Activated T-cell treated with anti-CD3 and anti-CD28 coated beads, Interleukin-2, amount 50 U/mL, for 48 hours (primary cell): ENCODE data around the gene CHRDL1.
"Not testable (repeated sequence)": the region's sequence is repeated elsewhere in the genome, so short reads cannot be mapped to it uniquely, and the experiment has no call there.

ENCODE experiments used
- DNase-seq, 2 experiments: peaks; one replicate each; pipeline ENCODE4 v3.0.0-alpha.2; 2020

Gene CHRDL1

DNA sequence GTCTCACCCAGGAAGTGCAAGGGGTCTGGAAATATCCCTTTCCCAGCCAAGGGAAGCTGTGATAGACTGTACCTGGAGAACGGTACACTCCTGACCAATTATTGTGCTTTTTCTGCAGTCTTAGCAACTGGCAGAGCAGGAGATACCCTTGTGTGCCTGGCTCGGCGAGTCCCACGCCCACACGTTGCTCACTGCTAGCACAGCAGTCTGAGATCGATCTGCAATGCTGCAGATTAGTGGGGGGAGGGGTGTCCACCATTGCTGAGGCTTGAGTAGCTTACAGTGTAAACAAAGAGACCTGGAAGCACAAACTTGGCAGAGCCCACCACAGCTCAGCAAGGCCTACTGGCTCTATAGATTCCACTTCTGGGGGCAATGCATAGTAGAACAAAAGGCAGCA, 138.5 kb downstream of the CHRDL1 start:
- DNase-seq, result no peak

DNA sequence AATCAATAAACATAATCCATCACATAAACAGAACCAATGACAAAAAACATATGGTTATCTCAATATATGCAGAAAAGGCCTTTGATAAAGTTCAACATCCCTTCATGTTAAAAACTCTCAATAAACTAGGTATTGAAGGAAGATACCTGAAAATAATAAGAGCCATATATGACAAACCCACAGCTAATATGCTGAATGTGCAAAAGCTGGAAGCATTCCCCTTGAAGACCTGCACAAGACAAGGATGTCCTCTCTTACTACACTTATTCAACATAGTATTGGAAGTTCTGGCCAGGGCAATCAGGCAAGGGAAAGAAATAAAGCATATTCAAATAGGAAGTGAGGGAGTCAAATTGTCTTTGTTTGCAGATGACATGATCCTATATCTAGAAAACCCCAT, 141.3 kb downstream of the CHRDL1 start:
- not testable (repeated sequence) for DNase-seq

DNA sequence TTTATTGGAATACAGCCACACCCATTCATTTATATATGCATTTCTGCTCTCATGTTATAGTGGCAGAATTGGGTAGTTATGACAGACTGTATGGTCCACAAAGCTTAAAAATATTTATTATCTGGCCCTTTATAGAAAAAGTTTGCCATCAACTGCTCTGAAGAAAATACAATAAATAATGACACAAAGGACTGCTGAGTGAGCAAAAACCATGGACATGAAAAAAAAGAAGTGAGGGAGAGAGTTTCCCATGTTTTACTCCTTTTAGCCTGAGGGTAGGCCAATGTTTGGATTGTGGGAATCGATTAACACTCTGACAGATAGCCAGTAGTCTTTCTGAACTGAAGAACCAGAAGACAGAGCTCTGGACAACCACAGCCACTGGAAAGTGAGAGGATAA, 149.2 kb downstream of the CHRDL1 start:
- no peak for DNase-seq
